ENCODE results near the gene TSPAN6. TPM values are rescaled to one million over a fixed set of nuclear protein-coding genes. Genes with fewer than 3 reads are reported as not detected.
A peak's percentile ranks its signal among the peaks of the same experiment; 100 is the strongest.

The TSPAN6 gene
- total RNA-seq, 1 donor from 2014 or later = 49.7 TPM

DNA sequence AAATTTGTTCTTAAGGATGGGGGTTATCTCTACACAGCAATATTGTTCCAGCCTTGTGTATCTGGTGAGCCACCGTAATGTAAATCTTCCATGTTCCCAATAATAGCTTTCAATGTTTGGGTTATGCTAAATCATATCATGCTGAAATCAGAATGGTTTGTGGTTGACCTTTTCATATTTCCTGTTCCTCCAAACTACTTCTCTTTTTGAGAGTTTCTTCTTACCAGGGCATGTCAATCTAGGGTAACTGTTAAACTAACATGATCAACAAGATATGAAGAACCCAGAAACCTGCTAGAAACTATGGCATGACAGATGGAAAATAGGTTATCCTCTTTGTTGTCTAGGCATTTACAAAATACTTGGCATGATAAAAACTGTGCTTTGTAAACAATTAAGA is 29.9 kb downstream of the TSPAN6 start:
- Histone ChIP-seq H3K36me3 (ENCODE audit: insufficient read depth, low read length) (no peaks in the 10 kb centered on the region), H3K9me3 (ENCODE audit: insufficient read depth, low read depth, low read length) (no peaks in the 10 kb centered on the region), H4K20me1 (ENCODE audit: insufficient read depth, low read length) (no peaks in the 10 kb centered on the region), H2AFZ (ENCODE audit: low read depth, low read length) (no peak overlapping the region), H3K4me2 (ENCODE audit: low read length) (no peak overlapping the region), H3K27me3 (ENCODE audit: insufficient read depth, low read length) (no peaks in the 10 kb centered on the region), H3K4me3 (ENCODE audit: insufficient read depth, low read depth, low read length) (no peak overlapping the region), H3K79me2 (ENCODE audit: insufficient read depth, low read length) (no peaks in the 10 kb centered on the region), H3K9ac (ENCODE audit: low read length) (no peak overlapping the region), H3K4me1 (ENCODE audit: insufficient read depth, low read length) (no peaks in the 10 kb centered on the region), H3K27ac (ENCODE audit: low read depth, low read length) (no peak overlapping the region)
- DNase-seq (ENCODE audit: low read depth) (no peak), FAIRE-seq (peak; percentile 43)
- peaks cover 2% of the 10 kb centered on the region for H3K4me1 Mint-ChIP-seq (ENCODE audit: low read depth, unreplicated experiment)
- TF ChIP-seq, protein P1, sequence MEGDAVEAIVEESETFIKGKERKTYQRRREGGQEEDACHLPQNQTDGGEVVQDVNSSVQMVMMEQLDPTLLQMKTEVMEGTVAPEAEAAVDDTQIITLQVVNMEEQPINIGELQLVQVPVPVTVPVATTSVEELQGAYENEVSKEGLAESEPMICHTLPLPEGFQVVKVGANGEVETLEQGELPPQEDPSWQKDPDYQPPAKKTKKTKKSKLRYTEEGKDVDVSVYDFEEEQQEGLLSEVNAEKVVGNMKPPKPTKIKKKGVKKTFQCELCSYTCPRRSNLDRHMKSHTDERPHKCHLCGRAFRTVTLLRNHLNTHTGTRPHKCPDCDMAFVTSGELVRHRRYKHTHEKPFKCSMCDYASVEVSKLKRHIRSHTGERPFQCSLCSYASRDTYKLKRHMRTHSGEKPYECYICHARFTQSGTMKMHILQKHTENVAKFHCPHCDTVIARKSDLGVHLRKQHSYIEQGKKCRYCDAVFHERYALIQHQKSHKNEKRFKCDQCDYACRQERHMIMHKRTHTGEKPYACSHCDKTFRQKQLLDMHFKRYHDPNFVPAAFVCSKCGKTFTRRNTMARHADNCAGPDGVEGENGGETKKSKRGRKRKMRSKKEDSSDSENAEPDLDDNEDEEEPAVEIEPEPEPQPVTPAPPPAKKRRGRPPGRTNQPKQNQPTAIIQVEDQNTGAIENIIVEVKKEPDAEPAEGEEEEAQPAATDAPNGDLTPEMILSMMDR (IDR thresholded peaks at IDR 0.05; ENCODE audit: insufficient read depth, low read depth, low read length) = no peak
- no peak for TF ChIP-seq EZH2 (IDR thresholded peaks at IDR 0.05; ENCODE audit: insufficient read depth, low read length)
- H3K9me3 Mint-ChIP-seq (ENCODE audit: unreplicated experiment) = no peaks in the 10 kb centered on the region
- no peak overlapping the region for H3K4me3 Mint-ChIP-seq (ENCODE audit: unreplicated experiment)
- no peaks in the 10 kb centered on the region for H3K36me3 Mint-ChIP-seq (ENCODE audit: low read depth, unreplicated experiment)
- H3K27me3 Mint-ChIP-seq (ENCODE audit: low read depth, unreplicated experiment) = no peaks in the 10 kb centered on the region
- H3K27ac Mint-ChIP-seq (ENCODE audit: unreplicated experiment) = no peak overlapping the region

DNA sequence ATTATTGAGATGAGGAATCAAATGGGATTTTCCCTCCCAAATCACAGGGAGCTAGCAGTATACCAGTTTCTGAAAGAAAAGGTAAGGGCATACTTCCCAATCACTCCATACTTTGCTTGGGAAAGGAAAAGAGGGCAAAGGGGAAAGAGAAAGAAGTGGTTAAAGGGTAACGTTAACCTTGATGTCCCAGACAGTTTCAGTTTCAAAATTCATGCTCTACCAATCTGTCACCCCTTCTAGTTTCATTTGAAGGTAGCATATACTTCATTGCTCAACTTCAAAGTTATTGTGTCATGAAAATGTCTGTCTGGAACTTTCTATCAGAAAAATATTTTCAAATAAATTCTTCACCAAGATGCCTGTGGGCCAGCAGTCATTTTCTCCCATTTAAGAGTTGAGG is 35.8 kb downstream of the TSPAN6 start:
- no peak overlapping the region for H2AFZ ChIP-seq (ENCODE audit: low read depth, low read length)
- Mint-ChIP-seq H3K27me3 (ENCODE audit: low read depth, unreplicated experiment) (no peaks in the 10 kb centered on the region), H3K27ac (ENCODE audit: unreplicated experiment) (no peak overlapping the region), H3K4me1 (ENCODE audit: low read depth, unreplicated experiment) (peaks cover 5% of the 10 kb centered on the region), H3K4me3 (ENCODE audit: unreplicated experiment) (no peak overlapping the region), H3K36me3 (ENCODE audit: low read depth, unreplicated experiment) (no peaks in the 10 kb centered on the region), H3K9me3 (ENCODE audit: unreplicated experiment) (no peaks in the 10 kb centered on the region)
- H4K20me1 ChIP-seq (ENCODE audit: insufficient read depth, low read length) = no peaks in the 10 kb centered on the region
- no peak overlapping the region for H3K27ac ChIP-seq (ENCODE audit: low read depth, low read length)
- no peaks in the 10 kb centered on the region for H3K27me3 ChIP-seq (ENCODE audit: insufficient read depth, low read length)
- DNase-seq (ENCODE audit: low read depth) (no peak), FAIRE-seq (peak; percentile 17)
- H3K4me1 ChIP-seq (ENCODE audit: insufficient read depth, low read length) = no peaks in the 10 kb centered on the region
- TF ChIP-seq EZH2 (IDR thresholded peaks at IDR 0.05; ENCODE audit: insufficient read depth, low read length) = no peak
- TF ChIP-seq, protein P1 (IDR thresholded peaks at IDR 0.05; ENCODE audit: insufficient read depth, low read depth, low read length) = no peak
- no peaks in the 10 kb centered on the region for H3K79me2 ChIP-seq (ENCODE audit: insufficient read depth, low read length)
- no peak overlapping the region for H3K4me2 ChIP-seq (ENCODE audit: low read length)
- H3K4me3 ChIP-seq (ENCODE audit: insufficient read depth, low read depth, low read length) = no peak overlapping the region
- no peaks in the 10 kb centered on the region for H3K9me3 ChIP-seq (ENCODE audit: insufficient read depth, low read depth, low read length)
- no peak overlapping the region for H3K9ac ChIP-seq (ENCODE audit: low read length)
- no peaks in the 10 kb centered on the region for H3K36me3 ChIP-seq (ENCODE audit: insufficient read depth, low read length)

DNA sequence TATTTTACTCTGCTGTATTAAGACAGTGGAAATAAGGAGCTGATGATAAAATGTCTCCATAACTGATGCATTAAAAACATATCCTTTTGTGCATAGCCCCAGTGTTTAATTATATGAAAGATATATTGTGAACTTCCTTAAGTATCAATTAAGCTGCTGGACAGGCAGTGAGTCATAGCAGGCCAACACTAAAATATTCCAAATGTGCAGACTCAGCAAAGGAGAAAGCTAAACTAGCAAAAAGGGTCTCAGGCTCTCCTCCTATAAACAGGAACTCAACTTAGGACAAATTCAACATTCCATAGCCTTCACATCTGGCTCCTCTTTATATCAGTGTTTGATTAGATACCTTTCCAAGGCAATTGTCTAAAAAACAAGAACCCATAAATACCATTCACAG is 36.3 kb downstream of the TSPAN6 start:
- H3K4me1 ChIP-seq (ENCODE audit: insufficient read depth, low read length) = no peaks in the 10 kb centered on the region
- H2AFZ ChIP-seq (ENCODE audit: low read depth, low read length) = no peak overlapping the region
- H3K79me2 ChIP-seq (ENCODE audit: insufficient read depth, low read length) = no peaks in the 10 kb centered on the region
- peak; percentile 54 for FAIRE-seq
- H3K36me3 ChIP-seq (ENCODE audit: insufficient read depth, low read length) = no peaks in the 10 kb centered on the region
- H3K27ac Mint-ChIP-seq (ENCODE audit: unreplicated experiment) = no peak overlapping the region
- peaks cover 5% of the 10 kb centered on the region for H3K4me1 Mint-ChIP-seq (ENCODE audit: low read depth, unreplicated experiment)
- no peaks in the 10 kb centered on the region for H3K36me3 Mint-ChIP-seq (ENCODE audit: low read depth, unreplicated experiment)
- no peaks in the 10 kb centered on the region for H3K9me3 ChIP-seq (ENCODE audit: insufficient read depth, low read depth, low read length)
- no peaks in the 10 kb centered on the region for H3K27me3 Mint-ChIP-seq (ENCODE audit: low read depth, unreplicated experiment)
- H3K4me3 Mint-ChIP-seq (ENCODE audit: unreplicated experiment) = no peak overlapping the region
- no peak overlapping the region for H3K4me3 ChIP-seq (ENCODE audit: insufficient read depth, low read depth, low read length)
- H3K27me3 ChIP-seq (ENCODE audit: insufficient read depth, low read length) = no peaks in the 10 kb centered on the region
- no peak overlapping the region for H3K9ac ChIP-seq (ENCODE audit: low read length)
- H3K9me3 Mint-ChIP-seq (ENCODE audit: unreplicated experiment) = no peaks in the 10 kb centered on the region
- H4K20me1 ChIP-seq (ENCODE audit: insufficient read depth, low read length) = no peaks in the 10 kb centered on the region
- TF ChIP-seq, protein P1 (IDR thresholded peaks at IDR 0.05; ENCODE audit: insufficient read depth, low read depth, low read length) = no peak
- no peak for TF ChIP-seq EZH2 (IDR thresholded peaks at IDR 0.05; ENCODE audit: insufficient read depth, low read length)
- H3K4me2 ChIP-seq (ENCODE audit: low read length) = no peak overlapping the region
- DNase-seq (ENCODE audit: low read depth) = no peak
- H3K27ac ChIP-seq (ENCODE audit: low read depth, low read length) = no peak overlapping the region
